Measurements from ENCODE around the gene SERPIND1. TPM values are rescaled to one million over a fixed set of nuclear protein-coding genes. Genes with fewer than 3 reads are reported as not detected.

The SERPIND1 gene
- total and polyA plus RNA-seq, 5 experiments from 2014 or later: not detected

DNA sequence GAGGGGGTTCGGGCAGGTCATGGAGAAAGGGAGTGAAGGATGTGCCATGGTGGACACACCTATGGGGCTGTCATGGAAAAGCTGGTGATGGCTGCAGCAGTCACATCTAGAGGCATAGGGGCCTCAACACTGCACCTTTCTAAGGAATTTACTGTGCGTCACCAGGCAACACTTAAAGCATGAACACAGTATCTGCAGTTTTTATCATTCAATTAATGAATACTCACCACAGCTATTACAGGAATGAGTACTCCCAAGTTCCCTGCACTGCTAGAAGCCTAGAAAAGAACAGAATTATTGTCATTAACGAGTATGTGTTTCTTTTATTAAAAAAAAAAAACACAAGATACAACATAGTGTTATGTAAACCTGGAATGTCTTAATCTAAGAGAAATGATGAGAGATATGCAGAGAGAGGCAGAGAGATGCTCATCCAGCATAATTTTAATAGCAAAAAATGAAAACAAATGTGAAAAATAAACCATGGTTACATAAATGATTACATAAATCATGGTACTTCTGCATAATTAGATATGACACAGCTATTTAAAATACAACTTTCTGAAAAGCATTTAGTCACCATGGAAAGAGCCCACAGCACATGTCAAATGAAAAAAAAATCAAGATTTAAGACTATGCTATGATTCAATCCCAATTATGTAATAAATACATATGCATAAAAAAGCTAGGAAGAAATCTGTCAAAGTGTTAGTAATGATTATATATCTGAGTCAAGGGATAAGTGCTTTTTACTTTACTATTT, 19.2 kb downstream of the SERPIND1 start:
- no peaks in the 10 kb centered on the region for H3K27me3 Mint-ChIP-seq
- peaks cover 6 to 89% (median 10%) of the 10 kb centered on the region in 3 donors for H3K36me3 Mint-ChIP-seq
- peaks cover 0 to 3% (median 2%) of the 10 kb centered on the region in 4 donors for H3K4me1 Mint-ChIP-seq
- no peak overlapping the region for H3K27ac Mint-ChIP-seq
- no peaks in the 10 kb centered on the region for H3K9me3 Mint-ChIP-seq
- no peak overlapping the region for H3K4me3 Mint-ChIP-seq
- POLR2A ChIA-PET: no interaction called here
- DNase-seq: no peak
- no peak for ATAC-seq

DNA sequence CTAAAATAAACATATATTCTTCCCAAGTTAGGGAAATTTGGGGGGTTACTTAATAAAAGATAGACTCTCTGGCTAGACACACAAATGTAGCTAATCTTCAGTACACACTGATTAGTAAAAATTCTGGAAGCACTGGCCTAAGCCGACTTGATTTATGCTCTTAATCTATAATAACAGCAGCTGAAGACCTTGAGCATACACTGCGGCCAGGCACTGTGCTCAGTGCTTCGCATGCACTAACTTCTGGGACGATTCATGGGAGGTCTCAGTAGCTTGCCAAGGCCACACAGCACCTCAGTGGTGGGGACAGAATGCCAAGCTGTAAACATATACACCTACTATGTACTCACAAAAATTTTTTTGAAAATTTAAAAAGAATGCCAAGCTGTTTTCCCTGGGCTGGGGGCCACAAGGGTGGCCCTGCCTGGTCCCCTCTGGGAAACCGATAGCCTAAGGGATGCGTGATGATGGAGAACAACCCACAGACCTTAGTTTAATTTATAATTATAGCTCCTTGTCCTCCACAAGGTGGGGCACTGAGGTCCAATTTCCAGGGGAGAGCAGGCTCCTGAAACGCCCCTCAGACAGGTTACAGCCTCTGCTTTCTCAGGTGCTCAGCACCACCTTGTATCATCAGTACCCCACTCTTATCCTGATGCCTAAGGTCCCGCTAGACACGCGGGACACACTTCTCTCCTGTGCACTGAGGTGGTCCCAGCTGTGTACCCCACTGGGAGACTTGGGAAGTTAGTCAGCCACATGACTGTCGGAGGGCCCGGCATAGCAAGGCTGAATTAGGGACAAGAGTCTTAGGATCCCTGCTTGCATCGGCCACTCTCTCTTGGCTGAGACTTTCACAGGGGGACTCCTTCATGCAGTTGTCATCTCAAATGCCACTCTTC, 20.1 kb downstream of the SERPIND1 start:
- H3K9me3 Mint-ChIP-seq: no peaks in the 10 kb centered on the region
- ATAC-seq (no peak), DNase-seq (no peak)
- POLR2A ChIA-PET: no interaction called here
- H3K4me3 Mint-ChIP-seq: no peak overlapping the region
- H3K4me1 Mint-ChIP-seq: peaks cover 0 to 3% (median 2%) of the 10 kb centered on the region in 4 donors
- no peaks in the 10 kb centered on the region for H3K27me3 Mint-ChIP-seq
- H3K36me3 Mint-ChIP-seq: peaks cover 10 to 90% (median 17%) of the 10 kb centered on the region in 3 donors
- peak overlapping the region in 2 of 10 donors; percentile 13 to 35 for H3K27ac Mint-ChIP-seq

DNA sequence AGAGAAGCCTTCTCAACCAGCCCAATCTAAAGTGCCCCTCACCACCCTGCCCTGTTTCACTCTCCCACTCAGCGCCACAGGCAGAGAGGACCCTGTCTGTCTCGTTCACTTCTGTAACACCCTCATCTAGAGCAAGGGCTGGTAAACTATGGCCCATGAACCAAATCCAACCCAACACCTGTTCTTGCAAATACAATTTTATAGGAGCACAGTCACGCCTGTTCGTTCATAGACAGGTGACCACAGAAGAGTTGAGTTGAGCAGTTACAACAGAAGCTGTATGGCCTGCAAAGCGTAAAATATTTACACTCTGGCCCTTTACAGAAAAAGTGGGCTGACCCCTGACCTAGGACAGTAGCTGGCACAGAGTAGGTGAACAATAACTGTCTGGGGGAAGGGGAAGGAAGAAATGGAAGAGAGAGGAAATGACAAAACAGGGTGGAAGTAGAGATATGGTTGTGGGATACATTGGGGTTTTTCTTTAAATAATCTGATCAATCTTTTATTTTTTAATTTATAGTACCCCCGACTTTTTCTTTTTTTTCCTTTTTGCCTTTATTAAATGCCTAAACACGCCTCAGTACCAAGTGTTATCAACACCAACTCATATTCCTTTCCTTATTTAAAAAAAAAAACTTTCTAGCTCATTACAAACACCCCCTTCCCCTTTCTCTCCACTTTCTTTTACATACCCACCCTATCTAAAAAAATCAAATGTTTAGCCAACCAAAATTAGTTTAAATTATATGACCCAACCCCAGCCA, 20.9 kb downstream of the SERPIND1 start:
- DNase-seq (no peak), ATAC-seq (no peak)
- Mint-ChIP-seq H3K36me3 (peaks cover 10 to 92% (median 17%) of the 10 kb centered on the region in 3 donors), H3K27me3 (no peaks in the 10 kb centered on the region), H3K9me3 (no peaks in the 10 kb centered on the region), H3K27ac (peak overlapping the region in 5 of 10 donors; percentile 20 to 73 (median 36)), H3K4me1 (peaks cover 0 to 3% (median 2%) of the 10 kb centered on the region in 4 donors), H3K4me3 (no peak overlapping the region)
- POLR2A ChIA-PET: no interaction called here

DNA sequence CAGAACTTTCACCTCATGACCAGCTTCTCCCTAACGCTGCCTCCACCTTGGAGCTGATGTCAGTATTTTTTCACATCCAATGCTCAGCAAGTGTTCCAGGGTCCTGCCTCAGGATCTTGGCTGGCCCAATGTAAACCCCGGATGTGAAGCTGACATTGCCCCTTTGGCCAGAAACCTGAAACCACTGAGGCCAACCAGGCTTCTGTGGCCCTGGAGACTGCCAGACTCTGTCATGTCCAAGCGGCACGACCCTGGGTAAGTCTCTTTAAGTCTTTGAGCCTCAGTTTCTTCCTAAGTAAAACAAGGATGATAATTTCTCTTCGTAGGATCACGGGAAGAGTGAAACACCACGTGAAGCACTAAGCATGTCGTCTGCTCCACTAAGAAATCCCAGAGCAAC, 22.8 kb downstream of the SERPIND1 start:
- peaks cover 10 to 93% (median 22%) of the 10 kb centered on the region in 3 donors for H3K36me3 Mint-ChIP-seq
- POLR2A ChIA-PET: no interaction called here

DNA sequence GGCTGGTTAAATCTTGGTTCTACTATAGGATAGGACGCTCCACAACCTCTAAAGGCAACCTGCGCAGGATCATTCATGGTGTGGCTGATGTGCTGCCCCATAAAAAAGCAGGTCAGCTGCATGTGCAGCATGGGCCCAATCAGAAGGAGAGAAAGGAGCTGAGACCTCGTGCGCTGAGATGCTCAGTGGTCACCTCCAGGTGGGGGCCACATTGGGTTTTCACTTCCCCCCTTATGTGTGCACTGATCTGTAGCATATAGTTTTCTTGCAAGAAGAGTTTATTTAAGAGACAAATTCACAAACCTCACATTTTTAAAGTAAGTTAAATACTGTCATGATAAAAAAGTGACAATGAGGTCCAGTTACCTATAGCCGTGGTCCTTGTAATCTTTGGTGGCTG, 24.3 kb downstream of the SERPIND1 start:
- Mint-ChIP-seq H3K36me3 (peaks cover 4 to 96% (median 29%) of the 10 kb centered on the region in 3 donors), H3K4me1 (peaks cover 0 to 3% (median under 1%) of the 10 kb centered on the region in 4 donors), H3K27me3 (no peaks in the 10 kb centered on the region), H3K9me3 (no peaks in the 10 kb centered on the region), H3K4me3 (no peak overlapping the region), H3K27ac (no peak overlapping the region)
- ATAC-seq: no peak
- POLR2A ChIA-PET: no interaction called here
- DNase-seq: no peak

More for the DNA sequence above, 22.8 kb downstream of the SERPIND1 start:
- Mint-ChIP-seq H3K27ac (peak overlapping the region in 1 of 10 donors; percentile 66), H3K4me1 (peaks cover 0 to 3% (median 2%) of the 10 kb centered on the region in 4 donors), H3K9me3 (no peaks in the 10 kb centered on the region), H3K4me3 (no peak overlapping the region), H3K27me3 (no peaks in the 10 kb centered on the region)
- no peak for DNase-seq
- no peak for ATAC-seq

DNA sequence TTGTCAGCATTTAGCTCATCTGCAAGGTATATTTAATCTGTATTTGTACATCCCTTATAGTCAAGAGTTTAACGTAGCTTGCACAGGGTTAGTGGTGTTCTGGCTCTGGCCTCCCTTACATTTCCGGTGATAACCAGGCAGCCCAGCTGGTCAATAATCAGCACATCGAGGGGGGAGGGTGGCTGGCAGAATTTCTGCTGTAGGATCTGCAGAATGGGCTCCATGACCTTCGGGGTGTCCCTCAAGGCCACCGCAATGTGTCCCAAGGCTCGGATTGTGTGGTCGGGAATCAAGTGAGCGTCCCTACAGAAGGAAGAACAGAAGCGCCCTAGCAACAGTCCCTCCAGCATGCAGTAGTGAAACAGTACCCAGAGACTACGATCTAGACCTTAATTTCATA, 25.1 kb downstream of the SERPIND1 start:
- Mint-ChIP-seq H3K27me3 (no peaks in the 10 kb centered on the region), H3K4me3 (no peak overlapping the region), H3K4me1 (peaks cover 0 to 3% (median under 1%) of the 10 kb centered on the region in 4 donors), H3K27ac (no peak overlapping the region), H3K36me3 (peaks cover 4 to 97% (median 34%) of the 10 kb centered on the region in 3 donors), H3K9me3 (no peaks in the 10 kb centered on the region)
- DNase-seq (no peak), ATAC-seq (no peak)
- POLR2A ChIA-PET: no interaction called here

DNA sequence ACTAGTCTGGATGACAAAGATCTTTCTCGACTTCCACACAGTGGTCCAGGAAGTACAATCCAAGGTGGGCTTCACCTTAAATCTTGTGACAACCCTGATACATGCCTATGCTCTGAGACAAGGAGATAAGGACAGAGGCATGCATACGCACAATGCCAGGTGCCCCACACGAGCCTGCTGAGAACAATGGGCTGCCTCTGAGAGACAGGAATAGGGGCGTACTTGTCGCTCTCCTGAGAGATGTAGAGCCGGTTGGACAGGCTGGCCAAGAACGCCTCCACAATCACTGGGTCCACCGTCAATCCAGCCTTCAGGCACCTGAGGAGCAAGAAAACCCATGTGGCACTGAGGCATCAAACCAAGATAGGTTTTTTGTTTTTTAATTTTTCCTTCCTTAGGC, 25.5 kb downstream of the SERPIND1 start:
- POLR2A ChIA-PET: no interaction called here
- Mint-ChIP-seq H3K27ac (no peak overlapping the region), H3K9me3 (no peaks in the 10 kb centered on the region), H3K4me1 (peaks cover 0 to 2% (median under 1%) of the 10 kb centered on the region in 4 donors), H3K4me3 (no peak overlapping the region), H3K27me3 (no peaks in the 10 kb centered on the region), H3K36me3 (peaks cover 4 to 98% (median 39%) of the 10 kb centered on the region in 3 donors)
- DNase-seq (no peak), ATAC-seq (no peak)

DNA sequence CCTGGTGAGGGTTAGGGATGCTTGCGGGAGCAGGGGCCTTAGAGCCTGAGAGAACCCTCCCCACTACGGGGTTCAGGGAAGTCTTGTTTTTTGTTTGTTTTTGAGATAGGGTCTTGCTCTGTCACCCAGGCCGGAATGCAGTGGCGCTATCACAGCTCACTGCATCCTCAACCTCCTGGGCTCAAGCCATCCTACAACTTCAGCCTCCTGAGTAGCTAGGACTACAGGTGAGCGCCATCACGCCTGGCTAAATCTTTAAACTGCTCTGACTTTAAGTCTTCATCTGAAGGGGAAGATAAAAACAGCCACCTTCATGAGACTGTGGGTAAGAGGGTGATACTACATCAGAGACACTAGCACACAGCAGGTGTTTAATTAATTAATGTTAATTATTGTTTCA, 28.5 kb downstream of the SERPIND1 start:
- no peaks in the 10 kb centered on the region for H3K27me3 Mint-ChIP-seq
- POLR2A ChIA-PET: no interaction called here
- peak overlapping the region in 1 of 10 donors; percentile 89 for H3K27ac Mint-ChIP-seq
- no peaks in the 10 kb centered on the region for H3K4me1 Mint-ChIP-seq
- peaks cover 4 to 96% (median 53%) of the 10 kb centered on the region in 3 donors for H3K36me3 Mint-ChIP-seq
- DNase-seq (no peak), ATAC-seq (no peak)
- no peaks in the 10 kb centered on the region for H3K9me3 Mint-ChIP-seq
- H3K4me3 Mint-ChIP-seq: no peak overlapping the region

DNA sequence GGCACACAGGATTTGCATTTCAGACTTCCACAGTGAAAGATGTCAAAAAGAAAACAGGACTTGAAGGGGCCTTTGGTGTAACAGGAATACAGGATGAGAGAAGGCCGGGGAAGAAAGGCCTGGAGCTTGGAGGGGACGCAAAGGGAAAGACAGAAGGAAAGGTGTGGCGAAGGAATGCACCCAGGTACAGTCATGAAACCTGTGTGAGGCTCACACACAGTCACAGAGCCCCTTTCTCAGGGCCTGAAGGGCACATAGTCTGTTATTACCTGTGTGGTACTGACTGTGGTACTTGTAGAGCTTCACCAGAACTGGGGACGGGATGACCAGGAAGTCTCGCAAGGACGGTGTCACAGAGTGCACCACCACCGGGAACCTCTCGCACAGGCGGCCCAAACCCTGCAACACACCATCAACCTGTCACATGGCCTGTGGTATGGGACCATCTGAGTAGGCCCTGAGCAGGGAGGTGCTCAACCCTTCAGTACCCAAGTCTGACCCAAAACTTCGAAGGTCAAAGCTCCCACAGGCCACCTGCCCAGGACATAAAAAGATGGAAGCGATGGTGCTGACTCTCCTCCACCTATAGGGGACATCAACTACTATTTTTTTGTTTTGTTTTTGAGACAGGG, 29.1 kb downstream of the SERPIND1 start:
- Mint-ChIP-seq H3K27me3 (no peaks in the 10 kb centered on the region), H3K9me3 (no peaks in the 10 kb centered on the region), H3K27ac (peak overlapping the region in 2 of 10 donors; percentile 43 to 89), H3K4me3 (no peak overlapping the region), H3K36me3 (peaks cover 4 to 96% (median 56%) of the 10 kb centered on the region in 3 donors), H3K4me1 (no peaks in the 10 kb centered on the region)
- DNase-seq (no peak), ATAC-seq (no peak)
- POLR2A ChIA-PET: no interaction called here

DNA sequence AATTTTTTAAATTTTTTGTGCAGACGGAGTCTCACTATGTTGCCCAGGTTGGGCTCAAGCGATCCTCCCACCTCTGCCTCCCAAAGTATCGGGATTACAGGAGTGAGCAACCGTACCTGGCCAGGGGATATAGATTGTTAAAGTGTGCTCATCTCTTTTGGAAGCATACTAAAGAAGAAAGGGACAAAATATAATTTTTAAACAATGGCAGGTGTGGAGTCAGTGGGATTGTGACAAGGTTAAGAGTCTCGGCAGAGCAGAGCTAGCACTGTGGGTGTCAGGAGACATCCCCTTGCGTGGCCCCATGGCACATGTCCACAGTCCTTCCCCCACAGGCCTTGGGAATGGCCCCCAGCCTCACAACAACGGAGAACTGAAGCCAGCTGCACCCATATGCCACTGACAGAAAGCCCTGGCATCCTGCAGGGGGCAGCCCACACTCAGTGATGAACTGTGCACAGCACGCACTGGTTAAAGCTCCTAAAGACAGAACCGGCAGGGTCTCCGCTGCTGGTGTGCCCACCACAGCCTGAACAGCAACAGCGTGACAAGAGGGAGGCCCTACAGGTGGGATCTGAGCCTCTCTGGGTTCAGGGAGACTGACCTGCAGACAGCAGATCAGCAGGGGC, 29.9 kb downstream of the SERPIND1 start:
- no peaks in the 10 kb centered on the region for H3K27me3 Mint-ChIP-seq
- no peak overlapping the region for H3K4me3 Mint-ChIP-seq
- H3K27ac Mint-ChIP-seq: peak overlapping the region in 2 of 10 donors; percentile 20 to 43
- DNase-seq (peak in 7 of 10 donors; percentile 10 to 41 (median 28)), ATAC-seq (peak in 1 of 2 donors; percentile 65)
- peaks cover 0 to 94% (median 48%) of the 10 kb centered on the region in 3 donors for H3K36me3 Mint-ChIP-seq
- POLR2A ChIA-PET: interaction anchor here (1.2 to 1.4 kb wide), 2 partner anchors 10 to 13 kb away, joined by 4 to 5 read pairs; no protein-coding TSS in a partner anchor
- peaks cover 0 to 3% (median under 1%) of the 10 kb centered on the region in 4 donors for H3K4me1 Mint-ChIP-seq
- no peaks in the 10 kb centered on the region for H3K9me3 Mint-ChIP-seq

DNA sequence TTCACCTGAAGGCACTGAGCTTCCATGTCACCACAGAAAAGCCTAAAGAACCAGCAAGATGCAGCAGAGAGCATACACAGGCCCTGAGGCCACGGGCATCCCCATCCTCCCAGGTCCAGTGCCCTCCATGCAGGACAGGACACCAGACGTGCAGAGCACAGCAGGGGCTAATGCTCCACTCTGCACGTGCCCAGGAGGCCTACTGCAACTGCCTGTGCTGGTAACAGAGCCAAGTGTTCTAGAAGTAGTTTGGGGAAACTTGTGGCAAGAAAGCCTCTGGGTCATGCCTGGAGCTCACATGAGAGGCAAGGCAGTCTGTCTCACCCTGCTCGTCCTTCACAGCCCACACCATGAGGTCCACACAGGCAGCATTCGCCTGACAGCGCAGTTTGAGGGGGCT, 30.7 kb downstream of the SERPIND1 start:
- no peaks in the 10 kb centered on the region for H3K9me3 Mint-ChIP-seq
- no peaks in the 10 kb centered on the region for H3K27me3 Mint-ChIP-seq
- POLR2A ChIA-PET: interaction anchor here (1.2 to 1.4 kb wide), 2 partner anchors 9 to 12 kb away, joined by 4 to 5 read pairs; no protein-coding TSS in a partner anchor
- DNase-seq (no peak), ATAC-seq (no peak)
- no peak overlapping the region for H3K4me3 Mint-ChIP-seq
- no peak overlapping the region for H3K27ac Mint-ChIP-seq
- peaks cover 2 to 10% (median 2%) of the 10 kb centered on the region in 4 donors for H3K4me1 Mint-ChIP-seq
- peaks cover 0 to 94% (median 50%) of the 10 kb centered on the region in 3 donors for H3K36me3 Mint-ChIP-seq

Measured in naive thymus-derived CD8-positive, alpha-beta T cell (primary cell).